ENCODE results near the gene PEPD. TPM values are rescaled to one million over a fixed set of nuclear protein-coding genes. Genes with fewer than 3 reads are reported as not detected.

The PEPD gene
- total RNA-seq, 1 donor from 2014 or later = 24.0 TPM

DNA sequence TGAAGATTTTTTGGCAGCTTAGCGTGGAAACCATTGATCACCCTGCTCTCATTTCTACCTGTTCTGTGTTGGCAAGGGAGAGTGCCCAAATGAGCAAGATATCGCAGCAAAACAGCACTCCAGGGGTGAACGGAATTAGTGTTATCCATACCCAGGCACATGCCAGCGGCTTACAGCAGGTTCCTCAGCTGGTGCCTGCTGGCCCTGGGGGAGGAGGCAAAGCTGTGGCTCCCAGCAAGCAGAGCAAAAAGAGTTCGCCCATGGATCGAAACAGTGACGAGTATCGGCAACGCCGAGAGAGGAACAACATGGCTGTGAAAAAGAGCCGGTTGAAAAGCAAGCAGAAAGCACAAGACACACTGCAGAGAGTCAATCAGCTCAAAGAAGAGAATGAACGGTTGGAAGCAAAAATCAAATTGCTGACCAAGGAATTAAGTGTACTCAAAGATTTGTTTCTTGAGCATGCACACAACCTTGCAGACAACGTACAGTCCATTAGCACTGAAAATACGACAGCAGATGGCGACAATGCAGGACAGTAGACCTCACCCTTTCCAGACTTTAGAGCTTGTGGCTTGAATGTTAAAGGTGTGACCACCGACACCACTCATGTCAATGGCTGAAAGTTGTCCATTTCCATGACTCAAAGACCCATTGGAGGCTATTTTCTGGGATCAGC, 142.3 kb downstream of the PEPD start:
- peaks cover 29 to 41% (median 31%) of the 10 kb centered on the region in 3 donors for H3K4me1 ChIP-seq (ENCODE audit: control insufficient read depth in 3 of 3, insufficient read depth in 3 of 3, low read length in 3 of 3)
- H3K27me3 ChIP-seq (ENCODE audit: control insufficient read depth in 3 of 3, insufficient read depth in 3 of 3, low read length in 3 of 3) = no peaks in the 10 kb centered on the region
- no peak overlapping the region for H3K27ac ChIP-seq (ENCODE audit: low read depth, low read length)
- no peak overlapping the region for H3K4me3 ChIP-seq (ENCODE audit: low read length in 3 of 3)
- H3K9ac ChIP-seq (ENCODE audit: low read depth in 1 of 3, low read length in 3 of 3) = no peak overlapping the region
- peaks cover 6 to 11% (median 9%) of the 10 kb centered on the region in 3 donors for H3K36me3 ChIP-seq (ENCODE audit: control insufficient read depth in 3 of 3, insufficient read depth in 3 of 3, low read length in 3 of 3)
- H3K9me3 ChIP-seq (ENCODE audit: control insufficient read depth in 3 of 3, low read length in 3 of 3) = no peaks in the 10 kb centered on the region

DNA sequence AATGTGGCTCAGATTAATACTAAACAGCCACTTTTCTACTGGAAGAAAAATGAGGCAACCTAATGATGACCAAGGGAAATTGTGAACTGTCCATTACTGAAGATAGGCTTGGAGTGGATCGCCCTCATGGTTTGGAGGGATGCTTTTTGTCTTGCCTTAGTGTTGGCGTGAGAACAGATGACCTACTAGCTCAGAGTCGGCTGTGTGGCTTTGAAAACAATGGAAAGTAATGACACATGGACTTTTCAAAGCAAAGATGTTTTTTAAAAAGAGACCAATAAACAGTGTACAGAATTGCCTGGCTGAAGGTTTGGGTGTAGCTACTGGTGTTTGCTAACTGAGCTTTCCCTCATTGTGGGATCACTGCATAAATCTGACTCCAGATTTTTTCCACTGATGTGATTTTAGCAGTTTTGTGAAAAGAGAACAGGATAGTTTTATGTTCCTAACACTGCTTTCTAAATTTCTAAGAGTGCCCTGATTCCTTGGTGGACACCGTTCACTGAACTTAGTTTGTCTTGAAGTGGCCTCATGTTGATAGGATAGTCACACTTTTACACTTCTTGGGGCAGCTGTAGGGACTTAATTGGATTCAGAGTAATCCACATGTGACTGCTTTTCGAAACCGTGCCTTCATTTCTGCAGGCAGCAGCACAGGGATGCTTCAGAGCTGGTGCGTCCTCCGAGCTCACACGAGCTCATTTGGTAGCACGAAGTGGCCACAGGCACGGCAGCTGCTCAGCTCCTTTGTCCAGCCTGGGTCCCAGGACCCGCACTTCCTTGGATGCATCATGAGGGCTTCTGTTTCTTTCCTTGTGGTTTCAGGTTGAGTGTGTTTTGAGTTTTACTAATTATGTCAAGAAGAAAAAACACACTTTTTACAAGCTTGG, 143.8 kb downstream of the PEPD start:
- Histone ChIP-seq H3K27me3 (ENCODE audit: control insufficient read depth in 3 of 3, insufficient read depth in 3 of 3, low read length in 3 of 3) (no peaks in the 10 kb centered on the region), H3K4me3 (ENCODE audit: low read length in 3 of 3) (no peak overlapping the region), H3K9me3 (ENCODE audit: control insufficient read depth in 3 of 3, low read length in 3 of 3) (no peaks in the 10 kb centered on the region), H3K9ac (ENCODE audit: low read depth in 1 of 3, low read length in 3 of 3) (no peak overlapping the region), H3K36me3 (ENCODE audit: control insufficient read depth in 3 of 3, insufficient read depth in 3 of 3, low read length in 3 of 3) (peaks cover 5 to 6% (median 6%) of the 10 kb centered on the region in 3 donors), H3K4me1 (ENCODE audit: control insufficient read depth in 3 of 3, insufficient read depth in 3 of 3, low read length in 3 of 3) (peaks cover 31 to 42% (median 32%) of the 10 kb centered on the region in 3 donors), H3K27ac (ENCODE audit: low read depth, low read length) (no peak overlapping the region)

DNA sequence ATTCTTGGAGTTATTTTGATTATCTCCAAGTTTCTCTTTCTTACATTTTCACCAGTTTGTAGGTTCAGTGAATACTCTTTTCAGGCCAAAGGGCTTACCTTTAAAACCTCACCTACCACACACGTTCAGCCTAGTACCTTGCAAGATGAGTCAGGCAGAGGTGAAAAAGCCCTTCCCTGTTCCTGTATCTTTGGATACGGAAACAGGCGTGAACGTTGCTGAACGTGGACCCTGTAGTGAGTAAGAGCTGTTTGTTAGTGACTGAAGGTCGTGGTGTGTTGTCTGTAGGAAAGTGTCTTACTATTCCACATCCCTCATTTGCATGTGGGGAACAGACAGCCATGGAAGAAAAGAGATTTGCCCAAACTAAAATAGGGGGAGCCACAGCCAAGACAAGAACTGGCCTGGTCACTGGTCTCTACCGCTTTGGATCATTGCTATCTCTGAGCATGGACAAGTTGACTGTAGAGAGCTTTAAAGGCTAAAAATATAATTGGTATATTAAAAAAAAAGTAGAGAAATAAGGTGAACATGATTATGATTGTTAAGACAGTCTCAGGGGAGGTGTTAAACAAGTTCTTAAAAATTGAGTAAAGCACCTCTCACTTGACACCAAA, 144.5 kb downstream of the PEPD start:
- no peak overlapping the region for H3K9ac ChIP-seq (ENCODE audit: low read depth in 1 of 3, low read length in 3 of 3)
- H3K27me3 ChIP-seq (ENCODE audit: control insufficient read depth in 3 of 3, insufficient read depth in 3 of 3, low read length in 3 of 3) = no peaks in the 10 kb centered on the region
- no peak overlapping the region for H3K27ac ChIP-seq (ENCODE audit: low read depth, low read length)
- H3K9me3 ChIP-seq (ENCODE audit: control insufficient read depth in 3 of 3, low read length in 3 of 3) = no peaks in the 10 kb centered on the region
- peaks cover 31 to 42% (median 34%) of the 10 kb centered on the region in 3 donors for H3K4me1 ChIP-seq (ENCODE audit: control insufficient read depth in 3 of 3, insufficient read depth in 3 of 3, low read length in 3 of 3)
- peaks cover 5 to 6% (median 6%) of the 10 kb centered on the region in 3 donors for H3K36me3 ChIP-seq (ENCODE audit: control insufficient read depth in 3 of 3, insufficient read depth in 3 of 3, low read length in 3 of 3)
- H3K4me3 ChIP-seq (ENCODE audit: low read length in 3 of 3) = no peak overlapping the region

DNA sequence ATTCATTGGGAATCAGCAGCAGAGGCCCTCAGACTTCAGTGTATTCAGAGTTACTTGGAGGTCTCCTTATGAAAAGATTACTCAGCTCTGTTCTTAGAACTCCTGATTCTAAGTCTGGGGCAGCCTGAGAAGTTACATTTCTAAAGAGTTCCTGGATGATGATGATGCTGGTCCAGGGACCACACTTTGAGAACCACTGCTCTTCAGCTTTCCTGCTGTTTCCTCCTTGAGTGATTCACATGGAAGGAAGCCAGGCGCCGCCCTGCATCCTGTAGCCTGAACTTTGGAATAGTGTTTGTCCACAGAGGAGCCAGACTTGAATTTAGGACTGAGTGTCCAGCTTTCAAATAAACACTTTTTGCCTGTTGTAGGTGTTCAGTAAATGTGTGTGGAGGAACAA, 145.2 kb downstream of the PEPD start:
- no peak overlapping the region for H3K4me3 ChIP-seq (ENCODE audit: low read length in 3 of 3)
- H3K27me3 ChIP-seq (ENCODE audit: control insufficient read depth in 3 of 3, insufficient read depth in 3 of 3, low read length in 3 of 3) = no peaks in the 10 kb centered on the region
- H3K4me1 ChIP-seq (ENCODE audit: control insufficient read depth in 3 of 3, insufficient read depth in 3 of 3, low read length in 3 of 3) = peaks cover 31 to 42% (median 34%) of the 10 kb centered on the region in 3 donors
- peaks cover 5 to 6% (median 6%) of the 10 kb centered on the region in 3 donors for H3K36me3 ChIP-seq (ENCODE audit: control insufficient read depth in 3 of 3, insufficient read depth in 3 of 3, low read length in 3 of 3)
- H3K9me3 ChIP-seq (ENCODE audit: control insufficient read depth in 3 of 3, low read length in 3 of 3) = no peaks in the 10 kb centered on the region
- H3K27ac ChIP-seq (ENCODE audit: low read depth, low read length) = peak overlapping the region; percentile 18
- no peak overlapping the region for H3K9ac ChIP-seq (ENCODE audit: low read depth in 1 of 3, low read length in 3 of 3)

DNA sequence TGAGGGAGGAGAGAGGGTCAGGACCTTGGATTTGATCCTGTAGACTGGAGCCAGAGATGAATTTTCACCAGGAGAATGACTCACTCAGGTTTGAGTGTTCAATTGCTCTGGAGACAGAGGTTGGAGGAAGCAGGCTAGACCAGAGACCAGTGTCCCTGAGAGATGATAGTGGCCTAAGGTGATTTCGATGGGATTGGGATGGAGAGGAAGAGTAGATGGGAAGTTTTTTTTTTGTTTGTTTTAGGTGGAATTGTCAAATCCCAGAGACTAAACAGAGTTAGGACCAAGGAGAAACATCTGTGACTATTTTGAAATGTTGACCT, 145.8 kb downstream of the PEPD start:
- H3K4me1 ChIP-seq (ENCODE audit: control insufficient read depth in 3 of 3, insufficient read depth in 3 of 3, low read length in 3 of 3) = peaks cover 31 to 42% (median 34%) of the 10 kb centered on the region in 3 donors
- H3K27ac ChIP-seq (ENCODE audit: low read depth, low read length) = peak overlapping the region; percentile 22

DNA sequence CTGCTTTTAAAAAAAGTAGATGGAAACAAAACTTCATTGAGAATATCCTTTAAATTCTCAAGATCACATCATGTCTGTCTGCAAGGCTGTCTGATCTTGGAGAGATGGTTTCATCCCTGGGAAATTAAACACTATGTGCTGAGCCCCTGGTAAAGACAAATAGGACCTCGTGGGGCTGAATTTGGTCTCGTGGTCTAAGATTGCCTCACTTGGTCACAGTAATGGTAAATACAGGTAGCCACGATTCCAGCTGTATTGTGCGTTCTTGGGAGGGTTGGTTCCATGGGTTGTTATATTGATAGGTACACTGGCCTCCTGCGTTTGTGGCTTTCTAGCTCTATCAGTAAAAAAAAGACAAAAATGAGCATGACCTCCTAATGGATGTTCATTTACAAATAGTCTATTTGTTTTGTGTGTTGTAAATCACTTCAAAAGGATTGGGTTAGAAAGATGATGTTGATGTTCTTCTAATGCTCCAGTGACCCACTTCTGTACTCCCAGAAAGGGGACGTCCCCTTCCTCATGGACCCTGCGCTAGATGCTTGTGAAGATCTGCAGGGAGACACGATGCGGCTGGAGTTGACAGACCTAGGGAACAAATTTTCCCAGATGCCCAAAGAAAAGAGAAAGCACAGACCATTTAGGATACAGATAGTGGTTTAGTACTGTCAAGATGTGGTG, 146.3 kb downstream of the PEPD start:
- H3K36me3 ChIP-seq (ENCODE audit: control insufficient read depth in 3 of 3, insufficient read depth in 3 of 3, low read length in 3 of 3) = peaks cover 2 to 6% (median 5%) of the 10 kb centered on the region in 3 donors
- peak overlapping the region in 1 of 3 donors; percentile 93 for H3K9ac ChIP-seq (ENCODE audit: low read depth in 1 of 3, low read length in 3 of 3)
- no peaks in the 10 kb centered on the region for H3K27me3 ChIP-seq (ENCODE audit: control insufficient read depth in 3 of 3, insufficient read depth in 3 of 3, low read length in 3 of 3)
- peak overlapping the region; percentile 22 for H3K27ac ChIP-seq (ENCODE audit: low read depth, low read length)
- no peaks in the 10 kb centered on the region for H3K9me3 ChIP-seq (ENCODE audit: control insufficient read depth in 3 of 3, low read length in 3 of 3)
- peaks cover 31 to 42% (median 34%) of the 10 kb centered on the region in 3 donors for H3K4me1 ChIP-seq (ENCODE audit: control insufficient read depth in 3 of 3, insufficient read depth in 3 of 3, low read length in 3 of 3)
- H3K4me3 ChIP-seq (ENCODE audit: low read length in 3 of 3) = peak overlapping the region in 2 of 3 donors; percentile 86 to 97

More for the DNA sequence above, 145.8 kb downstream of the PEPD start:
- no peak overlapping the region for H3K9ac ChIP-seq (ENCODE audit: low read depth in 1 of 3, low read length in 3 of 3)
- H3K36me3 ChIP-seq (ENCODE audit: control insufficient read depth in 3 of 3, insufficient read depth in 3 of 3, low read length in 3 of 3) = peaks cover 2 to 6% (median 5%) of the 10 kb centered on the region in 3 donors
- no peaks in the 10 kb centered on the region for H3K27me3 ChIP-seq (ENCODE audit: control insufficient read depth in 3 of 3, insufficient read depth in 3 of 3, low read length in 3 of 3)
- peak overlapping the region in 1 of 3 donors; percentile 30 for H3K4me3 ChIP-seq (ENCODE audit: low read length in 3 of 3)
- H3K9me3 ChIP-seq (ENCODE audit: control insufficient read depth in 3 of 3, low read length in 3 of 3) = no peaks in the 10 kb centered on the region

DNA sequence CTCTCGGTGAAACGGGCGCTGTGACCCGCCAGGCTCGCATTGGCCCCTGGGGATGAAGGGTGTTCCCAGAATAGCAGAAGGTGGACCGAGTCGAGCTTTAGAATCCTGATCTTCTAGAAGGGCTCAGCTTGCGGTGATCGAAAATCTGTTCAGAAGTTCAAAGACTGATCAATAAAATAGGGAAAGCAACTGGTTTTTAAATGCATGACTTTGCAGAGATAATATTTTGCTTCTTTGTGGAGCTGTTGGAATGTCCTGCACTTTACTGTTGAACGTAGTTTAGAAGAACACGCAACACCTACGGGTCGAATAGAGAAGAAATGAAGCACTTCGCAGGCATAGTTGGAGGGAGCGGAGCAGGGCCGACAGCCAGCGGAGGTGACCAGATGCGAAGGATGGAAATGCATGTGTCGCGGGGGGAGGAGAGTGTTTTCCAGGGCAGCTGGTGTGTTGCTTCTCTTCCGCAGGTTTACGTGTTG, 147.3 kb downstream of the PEPD start:
- Histone ChIP-seq H3K9me3 (ENCODE audit: control insufficient read depth in 3 of 3, low read length in 3 of 3) (no peaks in the 10 kb centered on the region), H3K4me1 (ENCODE audit: control insufficient read depth in 3 of 3, insufficient read depth in 3 of 3, low read length in 3 of 3) (peaks cover 31 to 40% (median 34%) of the 10 kb centered on the region in 3 donors)

DNA sequence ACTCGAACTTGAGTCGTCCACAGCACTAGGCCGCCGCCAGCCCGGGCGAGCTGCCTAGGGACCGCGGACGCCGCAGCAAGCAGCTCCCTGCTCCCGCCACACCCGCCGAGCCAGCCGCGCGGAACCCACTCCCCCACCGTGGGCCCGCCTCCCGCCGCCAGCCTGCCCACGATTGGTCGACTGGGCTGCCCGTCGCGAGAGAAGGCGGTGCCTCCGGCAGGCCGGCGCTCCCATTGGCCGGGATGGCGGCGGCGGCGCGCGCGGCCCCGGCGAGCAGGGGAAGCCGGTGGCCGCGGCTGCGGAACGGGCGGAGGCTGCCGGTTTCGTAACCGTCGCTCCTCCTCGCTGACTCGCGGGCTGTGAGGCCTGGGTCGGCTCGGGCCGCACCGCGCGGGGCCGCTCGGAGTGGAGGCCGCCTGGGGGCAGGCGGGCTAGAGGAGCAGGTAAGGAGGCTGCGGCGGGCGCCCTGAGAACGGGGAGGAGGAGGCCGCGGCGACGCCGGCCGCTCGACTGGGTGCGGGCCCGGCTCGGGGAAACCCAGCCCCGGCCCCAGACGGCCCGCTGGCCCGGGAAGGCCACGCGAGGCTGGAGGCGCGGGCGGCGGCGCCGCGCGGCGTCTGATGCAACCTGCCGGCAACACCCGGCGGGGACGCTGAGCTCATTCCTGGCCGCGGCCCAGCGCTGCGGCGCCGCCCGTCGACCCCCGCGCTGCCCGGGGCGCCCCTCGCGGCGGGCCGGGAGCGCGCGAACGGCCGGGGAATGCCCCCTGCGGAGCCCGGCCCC, 147.9 kb downstream of the PEPD start, which contains the start of gene CEBPG:
Gene CEBPG, plus strand, starts transcription at position 257 of the 783 bp plus-strand sequence. CDS start 5,531 bp downstream, outside the sequence.
- no peaks in the 10 kb centered on the region for H3K27me3 ChIP-seq (ENCODE audit: control insufficient read depth in 3 of 3, insufficient read depth in 3 of 3, low read length in 3 of 3)
- H3K4me1 ChIP-seq (ENCODE audit: control insufficient read depth in 3 of 3, insufficient read depth in 3 of 3, low read length in 3 of 3) = peaks cover 27 to 35% (median 34%) of the 10 kb centered on the region in 3 donors

More for the DNA sequence above, 147.3 kb downstream of the PEPD start:
- H3K36me3 ChIP-seq (ENCODE audit: control insufficient read depth in 3 of 3, insufficient read depth in 3 of 3, low read length in 3 of 3) = peaks cover 0 to 3% (median 3%) of the 10 kb centered on the region in 3 donors
- no peaks in the 10 kb centered on the region for H3K27me3 ChIP-seq (ENCODE audit: control insufficient read depth in 3 of 3, insufficient read depth in 3 of 3, low read length in 3 of 3)
- peak overlapping the region; percentile 77 to 97 (median 86) for H3K4me3 ChIP-seq (ENCODE audit: low read length in 3 of 3)
- H3K9ac ChIP-seq (ENCODE audit: low read depth in 1 of 3, low read length in 3 of 3) = peak overlapping the region; percentile 78 to 93 (median 83)
- peak overlapping the region; percentile 88 for H3K27ac ChIP-seq (ENCODE audit: low read depth, low read length)

More for the DNA sequence above, 147.9 kb downstream of the PEPD start, which contains the start of gene CEBPG:
- no peaks in the 10 kb centered on the region for H3K9me3 ChIP-seq (ENCODE audit: control insufficient read depth in 3 of 3, low read length in 3 of 3)
- H3K4me3 ChIP-seq (ENCODE audit: low read length in 3 of 3) = peak within 1 kb of the TSS; percentile 77 to 97 (median 86)
- H3K27ac ChIP-seq (ENCODE audit: low read depth, low read length) = peak within 1 kb of the TSS; percentile 88
- H3K36me3 ChIP-seq (ENCODE audit: control insufficient read depth in 3 of 3, insufficient read depth in 3 of 3, low read length in 3 of 3) = no peaks in the 10 kb centered on the region
- peak within 1 kb of the TSS; percentile 89 to 93 (median 89) for H3K9ac ChIP-seq (ENCODE audit: low read depth in 1 of 3, low read length in 3 of 3)
